Stimulated activated CD4-positive, alpha-beta T cell treated with anti-CD3 and anti-CD28 coated beads, TNF-alpha, amount 100 ng/mL, for 4 hours (primary cell): ENCODE measurements around the gene SAMD10.
"Not testable (repeated sequence)": the region's sequence is repeated elsewhere in the genome, so short reads cannot be mapped to it uniquely, and the experiment has no call there.

ENCODE experiments used
- DNase-seq, 3 experiments: peaks; one replicate each; pipeline ENCODE4 v3.0.0-alpha.2; 2020; ENCODE audit warnings: low read depth in 3 of 3

Gene SAMD10

GRCh38 chr20:64001607-64002011, 22.2 kb upstream of the SAMD10 start:
- DNase-seq, result no peak

- DNase-seq, result no peak
These were observed 21.5 kb upstream of the SAMD10 start for GRCh38 chr20:64000906-64001305.

DNA sequence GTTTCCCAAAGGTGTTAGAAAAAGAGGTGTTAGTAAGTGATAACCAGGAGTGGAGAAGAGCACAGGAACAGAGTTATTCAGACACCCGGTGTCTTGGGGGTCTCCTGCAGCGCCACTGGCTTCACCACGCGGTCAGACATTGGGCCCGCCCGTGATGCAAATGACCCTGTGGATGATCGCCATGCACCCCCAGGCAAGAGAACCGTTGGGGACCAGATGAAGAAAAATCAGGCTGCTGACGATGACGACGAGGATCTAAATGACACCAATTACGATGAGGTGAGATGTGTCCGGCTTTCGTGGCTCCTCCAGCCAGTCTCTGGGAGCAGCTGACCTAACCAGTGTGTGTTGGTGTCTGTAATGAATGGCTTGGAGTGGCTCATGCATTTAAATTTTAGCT, 3.5 kb upstream of the SAMD10 start:
- DNase-seq, result no peak

DNA sequence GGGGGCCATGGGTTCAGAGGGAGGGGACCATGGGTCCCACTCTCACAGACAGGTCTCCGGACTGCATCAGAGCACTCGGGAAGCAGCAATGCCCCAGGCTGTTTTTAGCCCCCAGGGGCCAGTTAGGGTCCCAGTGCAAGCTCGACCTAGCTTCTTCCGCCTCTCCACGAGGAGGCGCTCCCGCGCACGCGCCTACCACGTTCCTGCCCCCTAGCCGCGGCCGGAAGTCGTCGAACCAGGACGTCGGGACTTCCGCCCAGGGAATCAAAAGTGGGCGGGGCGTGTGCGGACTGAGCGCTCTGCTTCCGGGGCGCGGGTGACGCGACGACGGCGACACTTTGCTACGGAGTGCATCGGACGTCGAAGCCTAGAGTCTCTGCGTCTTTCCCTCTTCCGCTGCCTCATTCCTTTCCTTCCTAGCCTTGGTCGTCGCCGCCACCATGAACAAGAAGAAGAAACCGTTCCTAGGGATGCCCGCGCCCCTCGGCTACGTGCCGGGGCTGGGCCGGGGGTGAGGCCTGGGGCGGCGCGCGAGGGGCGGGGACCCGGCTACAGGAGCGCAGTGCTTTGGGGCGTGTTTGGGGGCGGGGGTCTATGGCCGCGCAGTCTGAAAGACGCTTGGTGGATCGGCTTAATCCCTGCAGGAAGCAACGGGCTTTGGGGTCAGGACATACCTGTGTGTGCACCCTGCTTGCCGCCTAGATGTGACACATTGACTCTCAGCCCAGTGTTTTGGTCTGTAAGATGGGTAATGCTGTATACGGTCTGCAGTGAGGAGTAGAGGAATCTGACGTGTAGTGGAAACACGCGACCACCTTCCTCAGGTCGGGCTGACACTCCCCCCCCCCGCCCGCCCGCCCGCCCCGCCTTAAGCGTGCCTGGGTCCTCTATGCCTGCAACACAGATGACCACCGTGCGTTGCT, 1.6 kb upstream of the SAMD10 start, which contains the start of gene PRPF6:
Gene PRPF6 (plus strand): TSS at position 327 of the 923 bp plus-strand sequence. CDS start 114 bp downstream, at position 441.
- DNase-seq, result peak; percentile 84 to 93 (median 87)

DNA sequence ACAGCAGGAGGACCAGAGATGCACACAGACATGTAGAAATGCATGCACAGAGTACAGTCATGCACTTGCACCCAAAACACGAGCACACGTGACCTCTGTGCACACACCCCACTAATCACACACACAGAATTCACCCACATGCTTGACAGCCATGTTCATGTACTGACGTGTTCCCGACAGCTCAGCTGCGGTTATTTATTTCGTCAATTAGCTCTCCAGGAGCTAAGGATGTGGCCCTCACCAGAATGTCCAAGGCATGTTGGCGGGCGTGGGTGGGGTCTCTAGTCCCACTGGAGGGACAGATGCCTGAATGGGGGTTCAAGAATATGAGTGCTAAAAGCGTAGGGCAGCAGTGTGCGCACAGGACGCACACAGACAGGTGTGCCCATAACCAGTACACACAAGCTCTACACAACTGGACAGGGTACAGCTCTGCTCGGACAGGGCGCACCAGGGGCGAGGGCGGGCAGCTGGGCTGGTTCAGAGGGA, 919 bp upstream of the SAMD10 start:
- DNase-seq, result no peak

GRCh38 chr20:63979229-63979556, 249 bp downstream of the SAMD10 start:
- DNase-seq, result no peak

- peak in 2 of 3 experiments; percentile 33 to 35 for DNase-seq
These were observed 868 bp downstream of the SAMD10 start for GRCh38 chr20:63978319-63979228.

- DNase-seq, result peak; percentile 36 to 43 (median 39)
These were observed 1.6 kb downstream of the SAMD10 start for GRCh38 chr20:63977739-63978276.

- no peak for DNase-seq
These were observed 2.3 kb downstream of the SAMD10 start for GRCh38 chr20:63976980-63977738.

GRCh38 chr20:63976511-63976910, 2.9 kb downstream of the SAMD10 start:
- not testable (repeated sequence) for DNase-seq

DNA sequence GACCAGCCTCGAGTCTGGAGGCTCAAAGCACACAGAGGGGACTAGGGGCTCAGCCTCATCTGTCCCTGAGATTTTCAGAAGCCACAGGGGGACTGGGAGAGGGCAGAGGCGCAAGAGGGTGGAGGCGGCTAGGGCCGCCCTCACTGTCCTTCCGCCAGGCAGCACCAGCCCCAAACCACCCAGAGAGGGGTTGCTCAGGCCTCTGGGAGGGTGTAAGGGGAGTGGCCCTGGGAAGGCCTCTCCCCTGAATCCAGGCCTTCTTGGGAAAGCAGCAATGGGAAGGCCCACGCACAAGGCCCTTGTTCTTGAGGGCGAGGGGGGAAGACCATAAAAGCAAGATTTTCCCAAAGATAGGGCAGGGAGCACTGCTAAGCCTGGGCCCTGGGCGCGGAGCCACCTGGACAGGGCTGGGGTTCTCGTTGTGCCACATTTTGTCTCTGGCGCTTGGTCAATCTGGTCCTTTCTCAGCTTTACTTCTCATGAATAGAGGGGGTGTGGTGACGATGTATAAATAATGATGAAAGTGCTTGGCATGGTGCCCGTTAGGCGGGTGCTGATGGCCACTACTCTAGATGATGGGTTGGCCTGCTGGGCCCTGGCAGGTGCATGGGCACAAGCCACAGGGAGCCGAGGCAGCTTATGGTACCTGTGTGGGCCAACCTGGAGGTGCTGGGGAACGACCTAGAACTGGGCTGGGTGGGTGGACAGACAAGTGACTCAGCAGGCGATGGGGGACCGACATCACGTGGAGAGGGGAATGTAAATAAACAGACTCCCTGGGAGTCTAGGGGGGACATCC, 4.8 kb downstream of the SAMD10 start:
- no peak for DNase-seq

- peak; percentile 60 to 76 (median 69) for DNase-seq
These were observed 5.6 kb downstream of the SAMD10 start for GRCh38 chr20:63973636-63974401.

DNA sequence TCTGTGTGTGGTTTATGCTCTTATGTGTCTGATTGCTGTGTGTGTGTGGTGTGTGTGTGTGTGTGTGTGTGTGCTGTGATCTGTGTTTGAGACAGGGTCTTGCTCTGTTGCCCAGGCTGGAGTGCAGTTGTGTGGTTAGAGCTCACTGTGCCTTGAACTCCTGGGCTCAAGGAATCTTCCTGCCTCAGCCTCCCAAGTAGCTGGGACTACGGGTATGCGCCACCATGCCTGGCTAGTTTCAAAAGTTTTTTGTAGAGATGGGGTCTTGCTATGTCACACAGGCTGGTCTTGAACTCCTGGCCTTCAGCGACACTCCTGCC, 6.3 kb downstream of the SAMD10 start:
- no peak for DNase-seq

GRCh38 chr20:63972312-63973159, 6.9 kb downstream of the SAMD10 start:
- no peak for DNase-seq

- DNase-seq, result not testable (repeated sequence)
These were observed 7.5 kb downstream of the SAMD10 start for GRCh38 chr20:63971960-63972311.

GRCh38 chr20:63970714-63971431, 8.6 kb downstream of the SAMD10 start:
- no peak for DNase-seq

GRCh38 chr20:63969838-63970713, 9.4 kb downstream of the SAMD10 start, which contains the start of gene ZNF512B:
ZNF512B (minus strand) TSS chr20:63969930; CDS start chr20:63967950, 1,980 bp downstream.
- peak in 2 of 3 experiments; percentile 46 to 52 for DNase-seq
